Keratinocyte (primary cell): ENCODE measurements around the gene SPRED2. TPM values are rescaled to one million over a fixed set of nuclear protein-coding genes. Genes with fewer than 3 reads are reported as not detected.

Experiments
- DNase-seq: peaks from one replicate; pipeline ENCODE4 v3.0.0-alpha.2; 2011; ENCODE audit warnings: low read depth, missing footprints, low spot score
- FAIRE-seq: peaks from 2 replicates; lab custom pipeline; 2011; peaks lifted over from hg19 to GRCh38; lab: Jason Lieb, UNC
- H2AFZ ChIP-seq: 2 replicates; pipeline ENCODE4 v1.6.0; 2012; ENCODE audit warnings: low read length, control low read depth, inconsistent platforms; ENCODE audit not compliant: control insufficient read depth
- H3K27ac ChIP-seq: 2 replicates; pipeline ENCODE4 v1.5.1; 2011; ENCODE audit warnings: low read length; ENCODE audit not compliant: control insufficient read depth, insufficient read depth
- H3K27me3 ChIP-seq: 3 replicates; pipeline ENCODE4 v1.6.0; 2011; ENCODE audit warnings: low read length; ENCODE audit not compliant: control insufficient read depth, insufficient read depth; ENCODE audit errors: extremely low read depth
- H3K36me3 ChIP-seq, 2 experiments: 2 replicates in 1 of 2; 3 replicates in 1 of 2; pipeline ENCODE4 v1.5.1; 2011; ENCODE audit warnings: low read length in 2 of 2, mild to moderate bottlenecking in 1 of 2; ENCODE audit not compliant: control insufficient read depth in 2 of 2, insufficient read depth in 2 of 2; ENCODE audit errors: extremely low read depth in 1 of 2
- H3K4me1 ChIP-seq: 3 replicates; pipeline ENCODE4 v1.5.1; 2011; ENCODE audit warnings: low read length; ENCODE audit not compliant: control insufficient read depth, insufficient read depth; ENCODE audit errors: extremely low read depth
- H3K4me2 ChIP-seq: 3 replicates; pipeline ENCODE4 v1.6.0; 2011; ENCODE audit warnings: low read depth, low read length; ENCODE audit not compliant: control insufficient read depth, insufficient read depth; ENCODE audit errors: extremely low read depth
- H3K4me3 ChIP-seq, 3 experiments: fragments of 200-600 bp in 1 of 3; sonication (generic) in 1 of 3; 2 replicates in 2 of 3; 3 replicates in 1 of 3; pipeline ENCODE4 v1.5.1; 2011 to 2016; ENCODE audit warnings: low read length in 3 of 3, mild to moderate bottlenecking in 3 of 3, control low read depth in 2 of 3, inconsistent platforms in 1 of 3, low read depth in 1 of 3, mixed read lengths in 1 of 3, mixed run types in 1 of 3, moderate library complexity in 1 of 3; ENCODE audit not compliant: control insufficient read depth in 2 of 3, insufficient read depth in 2 of 3; ENCODE audit errors: extremely low read depth in 1 of 3
- H3K79me2 ChIP-seq: 2 replicates; pipeline ENCODE4 v1.6.0; 2012; ENCODE audit warnings: low read length; ENCODE audit not compliant: control insufficient read depth, insufficient read depth
- H3K9ac ChIP-seq: 3 replicates; pipeline ENCODE4 v1.6.0; 2011; ENCODE audit warnings: low read length; ENCODE audit not compliant: control insufficient read depth, insufficient read depth; ENCODE audit errors: extremely low read depth
- H3K9me1 ChIP-seq: 3 replicates; pipeline ENCODE4 v1.6.0; 2011; ENCODE audit warnings: low read length; ENCODE audit not compliant: control insufficient read depth, insufficient read depth; ENCODE audit errors: extremely low read depth
- H3K9me3 ChIP-seq: 2 replicates; pipeline ENCODE4 v1.5.1; 2012; ENCODE audit warnings: low read depth, low read length; ENCODE audit not compliant: control insufficient read depth
- H4K20me1 ChIP-seq: 3 replicates; pipeline ENCODE4 v1.6.0; 2011; ENCODE audit warnings: low read length; ENCODE audit not compliant: control insufficient read depth, insufficient read depth; ENCODE audit errors: extremely low read depth
- EZH2 ChIP-seq: IDR thresholded peaks from one replicate; pipeline ENCODE4 v1.6.1; 2012; ENCODE audit warnings: inconsistent platforms, mild to moderate bottlenecking, low read length, moderate library complexity
- dilution Hi-C: fragments of 300-500 bp; cut with MboI; formaldehyde crosslinking; loops from one replicate; pipeline ENCODE4 v1.7.0; 2020; ENCODE audit warnings: low sequenced_read_pairs; ENCODE audit not compliant: extremely low pct_ligation_motif_present
- polyA plus RNA-seq, 5 experiments: library from polyadenylated mRNA; depleted of rRNA in 3 of 5; stranded (reverse) in 3 of 5; stranded (forward) in 1 of 5; unstranded in 1 of 5; fragments of >200 nt; gene quantifications; 1 replicate in 1 of 5; 2 replicates in 3 of 5; 3 replicates in 1 of 5; pipeline versions ENCODE4 v1.2.1 to v1.2.3, GENCODE V29; 2011 to 2012; ENCODE audit warnings: missing spikeins in 2 of 5, low read depth in 1 of 5, low replicate concordance in 1 of 5
- TF ChIP-seq, protein P1 (sequence below), 3 experiments: IDR thresholded peaks in 1 of 3; conservative IDR thresholded peaks in 1 of 3; optimal IDR thresholded peaks in 1 of 3; 2 replicates in 2 of 3; 3 replicates in 1 of 3; pipeline versions ENCODE3 to v1.5.1; 2011; ENCODE audit warnings: low read length in 3 of 3, mild to moderate bottlenecking in 3 of 3, moderate library complexity in 2 of 3, control low read depth in 1 of 3, inconsistent platforms in 1 of 3; ENCODE audit not compliant: insufficient read depth in 2 of 3; ENCODE audit errors: extremely low read depth in 1 of 3

Gene SPRED2
- polyA plus RNA-seq, 1 donor (not counting 4 experiments of a cell fraction or from before 2014, with no cell fraction given), result 26.8 TPM

DNA sequence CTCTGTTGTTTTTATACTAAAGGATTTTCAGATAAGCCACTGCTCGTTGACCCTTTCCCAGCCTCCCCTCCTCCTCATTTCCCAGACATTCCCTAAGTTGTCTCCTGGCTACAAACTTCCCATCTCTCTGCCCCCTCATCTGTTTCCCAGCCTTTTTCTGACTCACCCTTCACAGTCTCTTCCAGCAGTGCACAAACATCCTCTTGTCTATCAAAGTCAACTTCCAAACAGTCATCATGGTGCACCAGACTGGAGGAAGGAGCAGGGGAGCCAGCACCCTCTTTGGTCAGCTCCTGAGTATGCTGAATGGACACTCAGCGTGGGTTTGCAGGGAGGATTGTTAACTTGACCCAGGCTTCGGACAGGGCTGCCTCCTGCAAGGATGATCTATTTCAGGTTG, 26.6 kb upstream of the SPRED2 start:
- H3K9ac ChIP-seq, result no peak overlapping the region
- no peaks in the 10 kb centered on the region for H3K9me3 ChIP-seq
- H4K20me1 ChIP-seq, result no peaks in the 10 kb centered on the region
- H3K4me1 ChIP-seq, result peaks cover 16% of the 10 kb centered on the region
- H3K79me2 ChIP-seq, result no peaks in the 10 kb centered on the region
- no peak for FAIRE-seq
- H3K36me3 ChIP-seq, result no peaks in the 10 kb centered on the region
- dilution Hi-C loops, result no loop called here
- no peaks in the 10 kb centered on the region for H3K9me1 ChIP-seq
- no peak overlapping the region for H3K4me3 ChIP-seq
- TF ChIP-seq, protein P1, sequence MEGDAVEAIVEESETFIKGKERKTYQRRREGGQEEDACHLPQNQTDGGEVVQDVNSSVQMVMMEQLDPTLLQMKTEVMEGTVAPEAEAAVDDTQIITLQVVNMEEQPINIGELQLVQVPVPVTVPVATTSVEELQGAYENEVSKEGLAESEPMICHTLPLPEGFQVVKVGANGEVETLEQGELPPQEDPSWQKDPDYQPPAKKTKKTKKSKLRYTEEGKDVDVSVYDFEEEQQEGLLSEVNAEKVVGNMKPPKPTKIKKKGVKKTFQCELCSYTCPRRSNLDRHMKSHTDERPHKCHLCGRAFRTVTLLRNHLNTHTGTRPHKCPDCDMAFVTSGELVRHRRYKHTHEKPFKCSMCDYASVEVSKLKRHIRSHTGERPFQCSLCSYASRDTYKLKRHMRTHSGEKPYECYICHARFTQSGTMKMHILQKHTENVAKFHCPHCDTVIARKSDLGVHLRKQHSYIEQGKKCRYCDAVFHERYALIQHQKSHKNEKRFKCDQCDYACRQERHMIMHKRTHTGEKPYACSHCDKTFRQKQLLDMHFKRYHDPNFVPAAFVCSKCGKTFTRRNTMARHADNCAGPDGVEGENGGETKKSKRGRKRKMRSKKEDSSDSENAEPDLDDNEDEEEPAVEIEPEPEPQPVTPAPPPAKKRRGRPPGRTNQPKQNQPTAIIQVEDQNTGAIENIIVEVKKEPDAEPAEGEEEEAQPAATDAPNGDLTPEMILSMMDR (optimal IDR thresholded peaks at IDR 0.05 in 1 of 3, IDR thresholded peaks at IDR 0.05 in 1 of 3, conservative IDR thresholded peaks at IDR 0.05 in 1 of 3; ENCODE audit: extremely low read depth in 1 of 3, insufficient read depth in 2 of 3, low read length in 3 of 3), result no peak
- TF ChIP-seq EZH2, result no peak
- H3K4me2 ChIP-seq, result no peak overlapping the region
- H3K27ac ChIP-seq, result no peak overlapping the region
- H3K27me3 ChIP-seq, result no peaks in the 10 kb centered on the region
- H2AFZ ChIP-seq, result no peak overlapping the region
- no peak for DNase-seq

DNA sequence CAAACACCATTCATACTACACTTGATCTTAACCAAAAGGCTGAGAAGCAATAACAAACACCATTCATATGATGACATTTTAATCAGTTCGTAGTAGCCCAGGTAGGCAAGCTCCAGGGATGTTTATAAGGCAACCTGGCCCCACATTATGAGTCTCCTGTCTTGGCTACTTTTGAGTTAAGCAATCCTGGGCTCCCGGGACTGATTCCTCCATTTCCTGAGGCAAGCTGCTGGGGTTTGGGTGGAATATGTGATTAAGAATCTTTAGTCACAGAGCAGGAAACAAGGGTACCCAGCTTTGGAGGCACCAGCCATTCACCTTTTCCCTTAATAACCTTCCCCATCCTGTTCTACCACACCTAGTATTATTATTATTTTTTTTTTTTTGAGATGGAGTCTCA, 24.5 kb upstream of the SPRED2 start:
- dilution Hi-C loops, result no loop called here
- no peaks in the 10 kb centered on the region for H4K20me1 ChIP-seq
- H3K9me1 ChIP-seq, result no peaks in the 10 kb centered on the region
- H2AFZ ChIP-seq, result no peak overlapping the region
- H3K4me1 ChIP-seq, result peaks cover 31% of the 10 kb centered on the region
- no peaks in the 10 kb centered on the region for H3K79me2 ChIP-seq
- TF ChIP-seq, protein P1 (optimal IDR thresholded peaks at IDR 0.05 in 1 of 3, IDR thresholded peaks at IDR 0.05 in 1 of 3, conservative IDR thresholded peaks at IDR 0.05 in 1 of 3; ENCODE audit: extremely low read depth in 1 of 3, insufficient read depth in 2 of 3, low read length in 3 of 3), result no peak
- no peak for TF ChIP-seq EZH2
- FAIRE-seq (no peak), DNase-seq (no peak)
- no peaks in the 10 kb centered on the region for H3K9me3 ChIP-seq
- no peaks in the 10 kb centered on the region for H3K36me3 ChIP-seq
- no peak overlapping the region for H3K4me2 ChIP-seq
- no peak overlapping the region for H3K4me3 ChIP-seq
- no peaks in the 10 kb centered on the region for H3K27me3 ChIP-seq
- H3K27ac ChIP-seq, result no peak overlapping the region
- no peak overlapping the region for H3K9ac ChIP-seq
